Stimulated activated effector memory CD8-positive, alpha-beta T cell treated with anti-CD3 and anti-CD28 coated beads, Interleukin-12 subunit alpha, Interleukin-12 subunit beta, amount 100 ng/mL, for 72 hours (primary cell): ENCODE measurements around the gene ABHD8.

Experiments used
- ATAC-seq: fragments of 150-1000 bp; cut with Tn5 transposase; 2 replicates; pipeline ENCODE4 v1.10.0; 2021
- DNase-seq, 2 donors: peaks; one replicate each; pipeline ENCODE4 v3.0.0; 2021 to 2022; ENCODE audit warnings: low spot score in 2 of 2
- H3K27ac Mint-ChIP-seq: one replicate; pipeline ENCODE4 v1.8.0; 2022; ENCODE audit warnings: mild to moderate bottlenecking, mixed read lengths
- H3K36me3 Mint-ChIP-seq: one replicate; pipeline ENCODE4 v1.8.0; 2022; ENCODE audit warnings: mild to moderate bottlenecking, mixed read lengths
- H3K4me1 Mint-ChIP-seq: one replicate; pipeline ENCODE4 v1.8.0; 2022; ENCODE audit warnings: mixed read lengths
- H3K4me3 Mint-ChIP-seq: one replicate; pipeline ENCODE4 v1.8.0; 2022; ENCODE audit warnings: mild to moderate bottlenecking, mixed read lengths
- H3K9me3 Mint-ChIP-seq: one replicate; pipeline ENCODE4 v1.8.0; 2022; ENCODE audit warnings: mixed read lengths

The ABHD8 gene

DNA sequence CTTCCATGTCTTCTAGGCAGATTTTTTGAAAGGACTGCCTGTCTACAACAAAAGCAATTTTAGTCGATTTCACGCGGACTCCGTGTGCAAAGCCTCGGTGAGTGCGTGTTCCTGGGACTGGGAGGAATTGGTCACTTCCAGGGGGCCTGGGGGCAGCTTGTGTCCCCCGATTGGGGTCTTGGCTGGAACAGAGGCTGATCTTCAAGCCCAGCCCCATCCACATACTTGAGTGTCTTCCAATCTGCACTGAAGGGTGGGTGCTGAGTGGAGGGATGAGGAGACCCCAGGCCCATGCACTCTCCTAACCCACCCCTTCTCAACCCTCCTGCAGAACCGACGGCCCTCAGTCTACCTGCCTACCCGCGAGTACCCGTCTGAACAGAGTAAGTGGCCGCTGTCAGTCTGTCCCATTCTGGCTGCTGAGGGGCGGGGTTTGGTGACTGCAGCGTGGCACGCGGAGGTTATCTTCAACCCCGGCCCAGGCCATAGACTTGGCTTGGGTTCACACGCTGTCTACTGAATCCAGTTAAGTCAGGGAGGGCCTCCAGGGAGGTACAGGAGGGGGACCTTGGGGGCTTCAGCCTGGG is 10.9 kb upstream of the ABHD8 start:
- Mint-ChIP-seq H3K9me3 (no peaks in the 10 kb centered on the region), H3K4me1 (peaks cover 41% of the 10 kb centered on the region), H3K27ac (no peak overlapping the region), H3K36me3 (peaks cover 85% of the 10 kb centered on the region), H3K4me3 (no peak overlapping the region)
- ATAC-seq, result no peak
- DNase-seq, result no peak

DNA sequence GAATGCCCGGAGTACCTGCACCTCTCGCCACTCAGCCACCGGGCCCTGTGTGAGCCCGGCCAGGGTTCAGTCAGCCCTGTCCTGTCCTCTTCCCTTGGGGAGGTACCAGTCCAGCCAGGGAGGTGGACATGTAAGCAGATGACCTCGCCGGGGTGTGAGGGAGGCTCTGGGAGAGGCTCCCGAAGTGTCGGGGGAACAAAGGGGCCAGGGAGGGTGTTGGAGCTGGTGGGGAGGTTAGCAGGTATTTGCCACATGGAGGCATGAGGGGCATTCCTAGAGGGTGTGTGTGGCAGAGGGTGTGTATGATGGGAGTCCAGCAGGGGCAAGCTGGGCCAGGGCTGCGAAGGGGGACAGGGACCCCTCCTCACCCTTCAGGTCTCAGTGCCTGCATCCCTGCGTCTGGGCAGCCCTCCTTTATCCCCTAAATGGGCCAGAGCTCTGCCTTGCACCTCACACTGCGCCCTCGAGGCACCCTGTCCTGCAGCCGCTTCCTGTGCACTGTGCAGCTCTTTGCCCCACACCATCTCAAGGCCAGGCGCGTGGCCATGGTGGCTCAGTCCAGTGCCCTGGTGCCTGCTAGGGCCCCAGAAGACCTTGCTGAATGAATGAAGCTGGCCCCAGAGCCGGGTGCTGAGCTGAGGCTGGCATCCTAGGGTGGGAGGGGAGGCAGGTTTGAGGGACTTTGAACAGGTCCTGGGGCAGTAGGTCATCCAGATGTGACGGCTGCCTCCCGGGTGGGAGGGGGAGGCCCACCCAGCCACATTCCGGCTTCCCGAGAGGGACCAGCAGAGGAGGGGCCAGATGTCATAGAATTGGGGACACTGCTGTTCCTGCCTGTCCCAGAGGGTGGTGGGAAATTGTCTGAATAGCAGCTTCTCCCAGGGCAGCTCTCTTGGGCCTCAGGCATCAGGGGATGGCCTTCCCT is 9.2 kb upstream of the ABHD8 start:
- ATAC-seq, result no peak
- H3K9me3 Mint-ChIP-seq, result no peaks in the 10 kb centered on the region
- no peak for DNase-seq
- H3K4me1 Mint-ChIP-seq, result peaks cover 46% of the 10 kb centered on the region
- H3K36me3 Mint-ChIP-seq, result peaks cover 71% of the 10 kb centered on the region
- H3K27ac Mint-ChIP-seq, result peak overlapping the region; percentile 14
- no peak overlapping the region for H3K4me3 Mint-ChIP-seq

DNA sequence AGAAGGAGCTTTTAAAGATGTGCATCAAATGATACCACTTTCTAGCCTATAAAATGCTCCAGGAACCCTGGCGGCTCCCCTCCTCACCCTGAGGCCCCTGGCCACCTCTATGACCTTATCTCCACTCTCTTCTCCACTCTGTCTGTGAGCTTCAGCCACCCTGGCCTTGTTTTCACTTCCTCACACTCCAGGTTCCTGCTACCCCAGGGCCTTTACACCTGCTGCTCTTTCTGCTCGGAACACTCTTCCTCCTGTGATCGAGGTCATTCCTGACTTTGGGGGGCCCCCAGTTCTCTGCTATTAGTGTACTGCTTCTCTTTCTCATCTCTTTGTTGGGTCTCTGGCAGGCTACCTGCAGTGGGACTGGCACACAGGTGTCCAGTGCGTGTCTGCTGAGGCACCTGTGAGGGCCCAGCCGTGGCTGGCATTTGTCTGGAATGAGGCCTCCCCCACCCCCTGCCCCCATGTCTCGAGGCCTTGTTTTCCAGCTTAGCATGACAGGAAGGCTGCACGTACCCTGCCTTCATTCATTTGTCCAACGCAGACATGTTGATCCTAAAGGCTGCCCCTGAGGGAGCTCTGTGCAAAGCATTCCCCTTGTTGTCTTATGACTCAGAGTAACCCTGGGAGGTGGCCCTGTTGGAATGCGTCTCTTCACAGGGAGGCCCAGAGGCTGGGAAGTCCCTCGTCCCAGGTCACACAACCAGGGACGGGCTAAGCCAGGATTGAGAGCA is 8.4 kb upstream of the ABHD8 start:
- peaks cover 62% of the 10 kb centered on the region for H3K36me3 Mint-ChIP-seq
- H3K4me1 Mint-ChIP-seq, result peaks cover 50% of the 10 kb centered on the region
- DNase-seq, result no peak
- no peak for ATAC-seq
- no peak overlapping the region for H3K27ac Mint-ChIP-seq
- H3K9me3 Mint-ChIP-seq, result no peaks in the 10 kb centered on the region
- peak overlapping the region; percentile 88 for H3K4me3 Mint-ChIP-seq

DNA sequence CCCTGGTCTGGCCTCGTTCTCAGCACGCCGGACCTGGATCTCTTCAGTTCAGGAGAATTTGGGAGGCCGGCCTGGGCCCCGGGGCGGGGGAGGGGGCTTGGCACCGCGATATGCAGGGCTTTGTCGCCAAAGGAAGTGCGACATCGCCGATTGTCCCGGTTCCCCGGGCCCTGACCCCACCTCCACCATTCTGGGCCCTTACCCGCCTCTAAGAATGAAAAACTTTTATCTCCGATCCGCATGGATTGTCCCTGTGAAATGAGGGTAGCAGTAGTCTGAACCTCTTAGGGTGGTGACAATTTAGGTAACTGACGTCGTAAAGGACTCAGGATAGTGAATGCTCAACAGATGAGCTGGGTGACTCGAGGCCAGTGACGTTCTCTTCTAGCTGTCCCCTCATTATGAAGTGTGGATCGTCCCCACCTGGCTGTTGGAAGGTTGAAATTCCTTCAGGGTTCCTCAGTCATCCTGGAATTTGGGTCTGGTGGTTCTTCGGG is 6.8 kb upstream of the ABHD8 start:
- no peak for ATAC-seq
- peak overlapping the region; percentile 88 for H3K4me3 Mint-ChIP-seq
- peaks cover 57% of the 10 kb centered on the region for H3K36me3 Mint-ChIP-seq
- no peak for DNase-seq
- H3K27ac Mint-ChIP-seq, result peak overlapping the region; percentile 91
- H3K9me3 Mint-ChIP-seq, result no peaks in the 10 kb centered on the region
- H3K4me1 Mint-ChIP-seq, result peaks cover 50% of the 10 kb centered on the region

DNA sequence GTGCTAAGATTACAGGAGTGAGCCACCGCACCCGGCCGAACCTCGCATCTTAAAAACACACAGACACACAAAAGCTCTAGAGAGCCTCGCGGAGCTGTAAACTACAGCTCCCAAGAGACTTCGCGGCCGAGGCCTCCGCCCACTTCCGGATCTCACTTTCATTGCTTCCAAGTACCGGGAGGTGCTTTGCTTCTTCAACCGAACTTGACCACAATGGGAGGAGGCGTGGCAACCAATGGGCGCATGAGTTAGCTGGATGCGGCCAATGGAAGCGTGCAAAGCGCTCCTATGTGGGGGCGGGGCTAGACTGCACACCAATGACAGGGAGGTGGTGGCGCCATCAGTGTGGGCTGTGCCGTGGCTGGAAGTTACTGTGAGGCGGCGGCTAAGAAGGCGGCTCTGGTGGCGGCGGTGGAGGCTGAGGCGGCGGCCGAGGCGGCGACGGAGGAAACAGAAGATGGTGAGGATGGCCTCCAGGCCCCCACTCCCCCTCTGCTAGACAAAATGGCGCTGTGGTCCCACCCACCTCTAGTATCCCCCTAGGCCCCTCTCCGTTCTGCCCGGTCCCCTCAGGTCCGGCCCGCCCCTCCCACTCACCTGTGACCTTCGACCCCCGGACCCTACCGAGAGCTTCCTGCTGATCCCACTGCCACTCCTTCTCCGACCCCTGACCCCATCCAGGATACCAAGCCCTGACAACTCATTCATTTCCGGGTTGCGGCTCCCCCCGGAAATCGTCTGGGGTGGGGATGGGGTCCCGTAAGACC is 6.2 kb upstream of the ABHD8 start, which contains the start of gene DDA1:
Gene DDA1 (plus strand): TSS at position 366 of the 767 bp plus-strand sequence. CDS start 92 bp downstream, at position 458.
- DNase-seq (peak; percentile 87 to 98), ATAC-seq (peak; percentile 84)
- Mint-ChIP-seq H3K9me3 (no peaks in the 10 kb centered on the region), H3K4me1 (peaks cover 55% of the 10 kb centered on the region), H3K36me3 (peaks cover 57% of the 10 kb centered on the region), H3K27ac (peak within 1 kb of the TSS; percentile 91), H3K4me3 (peak within 1 kb of the TSS; percentile 88)

DNA sequence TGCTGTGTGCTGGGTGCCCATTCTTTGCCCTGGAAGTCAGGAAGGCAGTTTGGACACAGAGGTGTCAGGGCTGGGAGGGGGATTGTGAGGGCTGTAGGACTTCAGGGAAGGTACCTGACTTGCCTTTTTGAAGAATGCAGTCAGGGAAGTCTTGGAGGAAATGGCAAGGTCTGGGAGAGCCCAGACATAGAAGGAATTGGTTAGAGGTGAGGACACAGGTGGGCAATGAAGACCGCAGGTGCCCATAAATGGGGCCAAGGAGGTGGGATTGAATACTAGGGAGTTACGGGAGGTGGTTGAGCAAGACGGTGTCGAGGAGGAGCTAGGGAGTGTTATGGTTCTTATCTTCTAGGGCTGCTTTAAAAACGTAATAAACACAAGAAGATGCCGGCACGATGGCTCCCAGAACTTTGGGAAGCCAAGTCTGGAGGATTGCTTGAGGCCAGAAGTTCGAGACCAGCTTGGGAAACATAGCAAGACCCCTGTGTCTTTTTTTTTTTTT is 4.7 kb upstream of the ABHD8 start:
- Mint-ChIP-seq H3K4me3 (peak overlapping the region; percentile 78), H3K36me3 (peaks cover 42% of the 10 kb centered on the region), H3K4me1 (peaks cover 58% of the 10 kb centered on the region), H3K27ac (peak overlapping the region; percentile 82), H3K9me3 (no peaks in the 10 kb centered on the region)
- DNase-seq, result no peak
- ATAC-seq, result no peak

DNA sequence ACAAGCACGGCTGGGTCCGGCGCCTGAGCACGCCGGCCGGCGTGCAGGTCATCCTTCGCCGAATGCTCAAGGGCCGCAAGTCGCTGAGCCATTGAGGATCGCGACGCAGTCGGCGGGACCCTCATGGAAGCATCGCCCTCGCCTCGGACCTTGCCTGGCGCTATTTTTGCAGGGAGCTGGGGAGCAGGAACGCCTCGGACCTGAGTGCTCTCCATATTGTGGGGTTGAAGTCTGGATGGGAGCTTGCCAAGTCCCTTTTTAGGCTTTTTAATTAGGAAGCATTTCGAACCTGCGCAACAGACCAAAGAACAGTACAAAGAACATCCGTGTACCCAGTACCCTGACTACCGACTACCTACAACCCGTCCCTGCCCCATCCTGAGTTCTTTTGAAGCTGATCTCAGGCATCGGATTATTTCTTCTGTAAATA is 3.1 kb upstream of the ABHD8 start:
- H3K4me1 Mint-ChIP-seq, result peaks cover 48% of the 10 kb centered on the region
- peaks cover 29% of the 10 kb centered on the region for H3K36me3 Mint-ChIP-seq

DNA sequence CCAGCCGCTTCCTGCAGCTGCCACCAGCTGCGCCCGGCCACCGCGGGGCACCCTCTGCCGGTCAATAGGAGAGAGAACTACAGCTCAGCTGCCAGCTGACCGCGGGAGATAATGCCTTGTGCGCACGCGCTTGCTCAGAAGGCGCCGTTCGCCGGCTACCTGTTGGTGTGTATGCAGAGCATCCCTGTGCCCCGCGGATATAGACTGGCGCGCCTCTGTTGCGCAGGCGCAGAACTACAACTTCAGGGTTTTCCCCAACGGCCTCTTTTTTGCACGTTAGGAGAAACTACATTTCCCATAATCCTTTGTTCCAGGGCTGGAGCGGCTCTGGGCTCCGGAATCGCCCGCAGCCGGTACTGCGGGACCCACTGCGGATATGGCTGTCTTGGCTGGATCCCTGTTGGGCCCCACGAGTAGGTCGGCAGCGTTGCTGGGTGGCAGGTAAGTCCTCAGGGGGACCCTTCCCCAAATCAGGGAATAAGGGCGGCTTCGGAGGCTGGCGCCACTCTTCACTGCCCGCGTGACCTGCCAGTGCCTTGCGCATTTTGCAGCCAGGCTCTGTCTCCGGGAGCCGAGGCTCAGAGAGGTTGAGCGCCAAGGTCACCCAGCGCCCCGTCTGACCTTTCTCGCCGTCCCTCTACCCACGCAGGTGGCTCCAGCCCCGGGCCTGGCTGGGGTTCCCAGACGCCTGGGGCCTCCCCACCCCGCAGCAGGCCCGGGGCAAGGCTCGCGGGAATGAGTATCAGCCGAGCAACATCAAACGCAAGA is 2.5 kb upstream of the ABHD8 start, which contains the start of gene MRPL34:
Gene MRPL34 (plus strand): TSS at position 356 of the 768 bp plus-strand sequence. CDS start 21 bp downstream, at position 377.
- peak within 1 kb of the TSS; percentile 78 for H3K4me3 Mint-ChIP-seq
- H3K4me1 Mint-ChIP-seq, result peaks cover 44% of the 10 kb centered on the region
- H3K9me3 Mint-ChIP-seq, result no peaks in the 10 kb centered on the region
- H3K27ac Mint-ChIP-seq, result peak within 1 kb of the TSS; percentile 83
- H3K36me3 Mint-ChIP-seq, result peaks cover 27% of the 10 kb centered on the region
- DNase-seq, result peak; percentile 87 to 98
- peak; percentile 83 for ATAC-seq

More for the DNA sequence above, 3.1 kb upstream of the ABHD8 start:
- H3K9me3 Mint-ChIP-seq, result no peaks in the 10 kb centered on the region
- H3K4me3 Mint-ChIP-seq, result peak overlapping the region; percentile 78
- peak overlapping the region; percentile 83 for H3K27ac Mint-ChIP-seq
- ATAC-seq (no peak), DNase-seq (no peak)

DNA sequence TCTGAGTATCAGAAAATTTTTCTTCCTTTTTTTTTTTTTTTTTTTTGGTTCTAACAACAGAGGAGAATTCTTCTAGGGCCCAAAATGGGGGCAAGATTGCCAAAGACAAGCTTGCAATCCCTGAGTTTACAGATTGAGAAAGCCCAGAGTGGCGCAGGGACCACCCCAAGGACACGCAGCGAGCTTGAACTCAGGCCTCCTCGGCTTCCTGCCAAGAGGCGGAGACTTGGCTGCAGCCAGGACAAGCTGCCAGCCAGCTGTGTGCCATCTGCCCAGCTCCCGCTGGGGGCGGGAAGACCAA is 1.9 kb upstream of the ABHD8 start:
- H3K27ac Mint-ChIP-seq, result peak overlapping the region; percentile 83
- no peak for DNase-seq

DNA sequence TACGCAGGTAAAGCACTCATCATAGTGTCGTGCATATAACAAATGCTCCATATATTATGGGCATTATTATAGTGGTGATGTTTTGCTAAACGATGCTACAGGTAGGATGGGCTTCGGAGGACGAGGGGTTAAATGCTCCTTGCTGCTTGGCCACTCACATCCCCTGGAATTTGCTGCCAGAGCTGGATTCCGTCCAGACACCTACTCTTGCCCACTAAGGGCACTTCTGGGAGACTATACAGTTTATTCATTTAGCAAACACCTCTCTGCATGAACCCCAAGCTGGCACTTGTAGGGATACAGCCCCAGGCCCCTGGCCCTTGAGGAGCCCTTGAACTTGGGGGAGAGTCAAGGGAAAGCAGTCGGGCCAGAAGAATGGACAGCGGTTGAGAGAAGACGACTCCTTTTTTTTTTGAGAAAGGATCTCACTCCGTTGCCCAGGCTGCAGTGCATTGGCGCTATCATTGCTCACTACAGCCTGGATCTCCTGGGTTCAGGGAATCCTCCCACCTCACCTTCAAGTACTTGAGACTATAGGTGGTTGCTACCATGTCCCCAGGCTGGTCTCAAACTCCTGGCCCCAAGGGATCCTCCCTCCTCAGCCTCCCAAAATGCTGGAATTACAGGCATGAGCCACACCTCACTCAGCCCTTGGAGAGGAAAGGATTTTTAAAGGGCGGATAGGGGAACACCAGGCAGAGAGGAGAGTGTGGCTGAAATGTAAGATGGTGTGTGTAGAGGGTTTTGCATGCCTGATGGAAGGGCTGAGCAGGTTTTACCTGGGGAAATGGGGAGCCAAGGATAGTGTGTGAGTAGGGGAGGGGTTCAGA is 1.4 kb upstream of the ABHD8 start:
- H3K9me3 Mint-ChIP-seq, result no peaks in the 10 kb centered on the region
- peak overlapping the region; percentile 83 for H3K27ac Mint-ChIP-seq
- H3K4me3 Mint-ChIP-seq, result peak overlapping the region; percentile 78
- DNase-seq (no peak), ATAC-seq (no peak)
- H3K36me3 Mint-ChIP-seq, result peaks cover 20% of the 10 kb centered on the region
- H3K4me1 Mint-ChIP-seq, result peaks cover 36% of the 10 kb centered on the region

More for the DNA sequence above, 1.9 kb upstream of the ABHD8 start:
- Mint-ChIP-seq H3K36me3 (peaks cover 22% of the 10 kb centered on the region), H3K9me3 (no peaks in the 10 kb centered on the region), H3K4me3 (peak overlapping the region; percentile 78), H3K4me1 (peaks cover 39% of the 10 kb centered on the region)
- no peak for ATAC-seq

DNA sequence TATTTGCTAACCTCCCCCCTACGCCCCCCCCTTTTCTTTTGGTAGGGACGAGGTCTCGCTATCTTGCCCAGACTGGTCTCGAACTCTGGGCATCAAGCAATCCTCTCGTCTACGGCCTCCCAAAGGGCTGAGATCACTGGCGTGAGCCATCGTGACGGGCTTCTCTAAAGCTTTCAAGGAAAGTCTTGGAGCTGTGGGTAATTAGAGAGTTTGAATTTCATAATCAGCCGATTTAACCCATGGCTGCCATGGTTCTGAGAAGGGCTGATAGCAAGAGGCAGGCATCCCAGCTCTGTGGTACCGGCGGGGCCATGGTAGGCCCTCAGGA is 679 bp upstream of the ABHD8 start:
- DNase-seq (no peak), ATAC-seq (no peak)
- H3K9me3 Mint-ChIP-seq, result no peaks in the 10 kb centered on the region
- peaks cover 13% of the 10 kb centered on the region for H3K36me3 Mint-ChIP-seq
- peak overlapping the region; percentile 82 for H3K27ac Mint-ChIP-seq
- H3K4me3 Mint-ChIP-seq, result peak overlapping the region; percentile 66
- peaks cover 31% of the 10 kb centered on the region for H3K4me1 Mint-ChIP-seq

DNA sequence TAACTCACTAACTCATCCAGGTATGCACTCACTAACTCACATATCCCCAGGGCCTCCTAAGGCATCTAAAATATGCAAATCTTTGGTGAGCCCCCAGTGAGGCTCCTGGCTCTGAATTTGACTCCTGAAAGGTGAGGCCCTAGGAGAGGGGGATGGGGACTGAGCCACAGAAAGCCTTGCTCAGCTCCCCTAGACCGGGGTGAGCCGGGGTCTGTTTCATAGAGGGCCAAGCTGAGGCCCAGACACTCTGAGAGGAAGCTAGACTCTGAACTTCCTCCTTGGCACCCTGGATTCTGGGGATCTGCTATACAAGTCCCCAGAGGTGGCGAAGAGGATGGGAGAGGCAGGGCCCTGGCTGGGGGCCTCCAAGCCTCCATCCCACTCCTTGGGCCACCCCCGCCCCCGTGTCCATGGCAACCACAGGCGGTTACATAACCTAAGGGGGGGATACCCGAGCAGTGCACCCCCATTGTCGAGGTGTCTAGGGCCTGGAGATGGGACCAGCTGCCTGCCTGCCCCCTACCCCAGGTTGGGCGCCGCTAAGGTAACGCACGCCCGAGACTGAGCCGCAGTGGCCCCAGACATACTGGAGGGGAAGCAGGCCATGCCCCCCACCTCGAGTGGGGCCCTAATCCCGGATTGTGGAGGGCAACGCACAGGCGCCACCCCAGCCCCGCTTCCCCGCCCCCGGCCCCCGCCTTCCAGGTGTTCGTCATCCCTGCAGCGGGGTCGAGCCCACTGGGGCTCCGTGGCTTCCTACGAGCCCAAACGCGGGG is 646 bp downstream of the ABHD8 start:
- Mint-ChIP-seq H3K36me3 (peaks cover 13% of the 10 kb centered on the region), H3K4me1 (peaks cover 23% of the 10 kb centered on the region), H3K27ac (peak overlapping the region; percentile 82), H3K9me3 (no peaks in the 10 kb centered on the region), H3K4me3 (peak overlapping the region; percentile 66)
- ATAC-seq (no peak), DNase-seq (no peak)
